ENCODE results near the gene OR6K3.

- TF ChIP-seq POLR2A (IDR thresholded peaks at IDR 0.05; ENCODE audit: low read depth, low read length): no peak
- no peak for TF ChIP-seq POLR2AphosphoS5 (IDR thresholded peaks at IDR 0.05; ENCODE audit: low read depth, low read length)
- no peak for TF ChIP-seq TAF1 (IDR thresholded peaks at IDR 0.05; ENCODE audit: borderline replicate concordance, low read depth, low read length)
These were observed 3.2 kb downstream of the OR6K3 start for GRCh38 chr1:158717344-158717743.

Data from GM12892 (cell line).